Measurements from ENCODE around the gene SLC25A23.

The SLC25A23 gene

GRCh38 chr19:6457958-6458694 is 1.5 kb downstream of the SLC25A23 start (continued):
- TF ChIP-seq ZNF610 (tag by site-specific recombination; IDR thresholded peaks at IDR 0.05; ENCODE audit: borderline replicate concordance) = no peak
- no peak for TF ChIP-seq ZNF670 (tag by site-specific recombination; IDR thresholded peaks at IDR 0.05; ENCODE audit: low read depth)
- TF ChIP-seq ZNF366 (tag by site-specific recombination; conservative IDR thresholded peaks at IDR 0.05) = no peak; the same call in 1 of the 2 replicates
- TF ChIP-seq ZNF341 (tag by site-specific recombination; IDR thresholded peaks at IDR 0.05; ENCODE audit: low read depth) = peak; percentile 53; the same call in 1 of the 2 replicates
- no peak for TF ChIP-seq OSR2 (tag by site-specific recombination; IDR thresholded peaks at IDR 0.05)
- TF ChIP-seq GFI1B (tag by site-specific recombination; IDR thresholded peaks at IDR 0.05) = no peak
- no peak for TF ChIP-seq FEZF1 (tag by site-specific recombination; IDR thresholded peaks at IDR 0.05)
- peak; percentile 86 for TF ChIP-seq ZNF600 (tag by site-specific recombination; IDR thresholded peaks at IDR 0.05)
- TF ChIP-seq ZNF629 (tag by site-specific recombination; IDR thresholded peaks at IDR 0.05) = 0 out of 2 replicates have a peak, but pooled peaks have one; percentile 29
- no peak for TF ChIP-seq SP2 (tag by site-specific recombination; IDR thresholded peaks at IDR 0.05)
- no peak for TF ChIP-seq BCL11A (tag by site-specific recombination; IDR thresholded peaks at IDR 0.05; ENCODE audit: low read depth)
- TF ChIP-seq ZNF513 (tag by site-specific recombination; IDR thresholded peaks at IDR 0.05) = no peak
- TF ChIP-seq ZNF645 (tag by site-specific recombination; IDR thresholded peaks at IDR 0.05) = no peak
- TF ChIP-seq ZNF585B (tag by site-specific recombination; IDR thresholded peaks at IDR 0.05) = no peak
- TF ChIP-seq ZNF530 (tag by site-specific recombination; IDR thresholded peaks at IDR 0.05; ENCODE audit: low read depth) = no peak
- TF ChIP-seq WT1 (tag by site-specific recombination; IDR thresholded peaks at IDR 0.05) = no peak
- TF ChIP-seq ZNF561 (tag by site-specific recombination; IDR thresholded peaks at IDR 0.05; ENCODE audit: borderline replicate concordance) = no peak
- TF ChIP-seq SP7 (tag by site-specific recombination; IDR thresholded peaks at IDR 0.05) = peak; percentile 78
- TF ChIP-seq ZNF558 (tag by site-specific recombination; IDR thresholded peaks at IDR 0.05) = peak; percentile 25; the same call in 1 of the 2 replicates
- no peak for TF ChIP-seq HOXC10 (CRISPR knock-in tag; IDR thresholded peaks at IDR 0.05)
- TF ChIP-seq SCRT2 (tag by site-specific recombination; IDR thresholded peaks at IDR 0.05) = no peak
- no peak for TF ChIP-seq ZNF473 (tag by site-specific recombination; IDR thresholded peaks at IDR 0.05)
- TF ChIP-seq ZNF391 (tag by site-specific recombination; IDR thresholded peaks at IDR 0.05; ENCODE audit: borderline replicate concordance, low read depth) = no peak
- no peak for TF ChIP-seq ZFP69B (tag by site-specific recombination; IDR thresholded peaks at IDR 0.05)

GRCh38 chr19:6455924-6456323 is 3.7 kb downstream of the SLC25A23 start:
- no peak overlapping the region for H3K4me3 ChIP-seq (ENCODE audit: low read depth, low read length)
- no peaks in the 10 kb centered on the region for H3K4me1 ChIP-seq (ENCODE audit: control insufficient read depth, insufficient read depth, low read length)
- CTCF ChIA-PET = no interaction called here
- TF ChIP-seq ZFHX2 (tag by site-specific recombination; conservative IDR thresholded peaks at IDR 0.05) = 0 out of 2 replicates have a peak, but pooled peaks have one; percentile 17
- no peak for TF ChIP-seq ZNF623 (tag by site-specific recombination; IDR thresholded peaks at IDR 0.05)
- H3K36me3 ChIP-seq (ENCODE audit: control insufficient read depth in 2 of 2, insufficient read depth in 1 of 2, low read length in 2 of 2) = peaks cover 0 to 60% of the 10 kb centered on the region in 2 experiments; a peak in 2 of 3 replicates
- H3K27ac ChIP-seq (ENCODE audit: extremely low read depth, low read depth, low read length) = no peak overlapping the region
- no peaks in the 10 kb centered on the region for H3K9me3 ChIP-seq (ENCODE audit: control insufficient read depth, insufficient read depth, low read depth, low read length)
- POLR2A ChIA-PET = no interaction called here

Measured in HEK293 (cell line).